HG03354 (cell line): ENCODE data around the gene GRIPAP1.

ENCODE experiments used
- ATAC-seq: cut with Tn5 transposase; IDR thresholded peaks from one replicate; pipeline ENCODE4 v1.9.1; 2021; ENCODE audit warnings: mild to moderate bottlenecking; ENCODE audit not compliant: unreplicated experiment, poor library complexity, severe bottlenecking

GRIPAP1 gene

GRCh38 chrX:49002091-49002935 is at the start of gene GRIPAP1:
TSS of gene GRIPAP1 (minus strand) at chrX:49002264. CDS start at chrX:49002229, 35 bp downstream.
- ATAC-seq: peak; percentile 74

GRCh38 chrX:49043987-49044281 is 41.9 kb upstream of the GRIPAP1 start:
- no peak for ATAC-seq

GRCh38 chrX:49043220-49043986 is 41.3 kb upstream of the GRIPAP1 start, which contains the start of gene TFE3:
TSS of gene TFE3 (minus strand) at chrX:49043357. CDS start at chrX:49043226, 131 bp downstream.
- ATAC-seq: peak; percentile 87

GRCh38 chrX:49042581-49043219 is 40.6 kb upstream of the GRIPAP1 start:
- peak; percentile 13 for ATAC-seq

DNA sequence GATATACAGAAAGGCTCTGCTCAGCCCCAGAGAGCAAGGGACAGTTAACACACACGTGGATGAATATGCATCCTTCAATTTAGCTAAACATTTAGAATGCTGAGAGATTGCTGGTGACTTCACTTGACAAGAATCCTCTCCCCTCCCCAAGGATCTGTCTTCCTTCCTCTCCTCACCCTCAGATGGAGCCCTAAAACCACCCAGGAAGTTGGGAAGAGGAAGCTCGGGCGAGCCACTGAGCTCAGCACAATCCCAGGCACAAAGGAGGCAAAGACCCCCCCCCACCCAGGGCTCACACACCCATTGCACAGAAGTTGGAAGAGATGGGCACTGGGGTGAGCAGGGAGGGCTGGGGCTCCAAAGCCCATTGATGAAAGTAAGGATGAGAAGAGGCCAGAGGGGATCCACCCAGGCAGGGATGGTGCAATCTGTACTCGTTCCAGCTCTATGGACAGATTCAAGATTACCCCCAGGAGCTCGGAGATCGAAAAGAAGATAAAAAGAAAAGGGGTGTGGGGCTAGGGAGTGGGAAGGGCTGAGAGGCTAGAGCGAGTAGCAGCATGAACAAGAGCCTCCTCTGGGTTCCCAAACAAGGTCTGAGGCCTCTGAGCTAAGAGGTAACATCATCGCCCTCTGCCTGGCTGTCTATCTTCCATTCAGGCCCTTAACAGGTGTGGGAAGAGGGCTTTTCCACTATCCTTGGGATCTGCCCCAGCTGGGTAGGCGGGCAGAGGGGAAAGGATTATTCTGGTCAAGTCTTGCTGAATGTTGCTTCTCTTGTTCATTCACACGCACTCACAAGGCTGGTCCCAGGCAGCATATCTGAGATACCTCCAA is 39.9 kb upstream of the GRIPAP1 start:
- ATAC-seq: no peak

DNA sequence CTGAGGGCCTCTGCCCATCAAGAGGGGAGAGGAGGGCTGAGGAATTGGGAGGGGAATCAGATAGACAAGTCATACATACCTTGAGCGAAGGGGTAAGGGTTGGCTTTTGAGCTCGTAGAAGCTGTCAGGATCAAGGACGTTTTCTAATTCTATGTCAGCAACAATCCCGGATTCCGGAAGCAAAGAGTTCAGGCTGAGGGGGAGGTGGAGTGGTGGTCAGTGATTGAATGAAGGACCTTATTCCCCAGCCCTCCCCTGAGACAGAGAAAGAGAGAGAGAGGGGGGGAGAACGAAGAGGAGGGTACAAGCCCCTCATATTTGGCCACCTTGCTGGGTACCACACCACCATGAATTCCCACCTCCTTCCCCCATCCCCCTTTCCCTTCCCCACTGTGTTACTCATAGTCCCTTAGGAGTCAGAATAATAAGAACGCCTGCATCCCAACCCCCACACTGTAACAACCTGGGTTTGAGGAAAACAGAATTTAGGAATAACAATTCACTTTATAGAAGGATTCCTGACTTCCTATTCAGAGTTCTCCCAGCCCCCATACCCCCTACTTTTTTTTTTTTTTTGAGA is 38.4 kb upstream of the GRIPAP1 start:
- no peak for ATAC-seq

GRCh38 chrX:49039598-49040375 is 37.7 kb upstream of the GRIPAP1 start:
- ATAC-seq: no peak

GRCh38 chrX:49037883-49038475 is 35.9 kb upstream of the GRIPAP1 start:
- ATAC-seq: no peak

DNA sequence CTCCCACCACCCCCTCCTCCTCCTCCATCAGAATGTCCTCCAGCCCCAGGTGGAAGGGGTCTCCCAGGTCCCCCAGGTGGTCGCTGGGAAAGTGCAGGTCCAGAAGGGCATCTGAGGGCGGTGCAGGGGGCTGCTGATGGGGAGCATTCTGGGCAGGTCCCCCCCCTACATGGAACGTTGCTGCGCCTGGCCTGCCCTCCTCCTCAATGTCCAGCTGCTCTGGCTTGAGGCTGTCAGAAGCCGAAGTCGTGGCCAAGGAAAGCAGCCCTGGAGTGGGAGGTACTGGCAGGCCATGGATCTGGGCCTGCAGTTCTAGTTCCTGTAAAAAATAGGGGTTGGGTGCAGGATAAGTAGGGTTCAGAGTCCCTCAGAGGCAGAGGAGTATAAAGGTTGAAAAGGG is 28.2 kb upstream of the GRIPAP1 start:
- ATAC-seq: no peak

DNA sequence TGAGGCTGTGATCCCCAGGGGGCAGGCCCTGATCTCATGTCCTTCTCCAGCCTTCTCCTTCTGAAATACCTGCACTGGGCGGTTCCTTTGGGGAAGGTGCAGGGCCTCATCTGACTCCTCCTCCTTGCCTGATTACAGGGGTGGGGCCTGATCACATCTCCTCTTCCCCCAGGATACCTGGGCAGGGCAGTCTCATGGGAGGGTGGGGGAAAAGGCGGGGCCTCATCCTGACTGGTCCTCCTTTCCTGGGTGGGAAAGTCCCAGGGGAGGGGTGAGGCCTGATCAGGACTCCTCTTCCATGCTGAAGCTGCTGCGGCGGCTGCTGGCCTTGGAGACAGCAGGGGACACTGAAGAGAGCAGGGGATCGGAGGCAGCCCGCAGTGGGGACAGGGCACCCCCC is 27.8 kb upstream of the GRIPAP1 start:
- no peak for ATAC-seq

DNA sequence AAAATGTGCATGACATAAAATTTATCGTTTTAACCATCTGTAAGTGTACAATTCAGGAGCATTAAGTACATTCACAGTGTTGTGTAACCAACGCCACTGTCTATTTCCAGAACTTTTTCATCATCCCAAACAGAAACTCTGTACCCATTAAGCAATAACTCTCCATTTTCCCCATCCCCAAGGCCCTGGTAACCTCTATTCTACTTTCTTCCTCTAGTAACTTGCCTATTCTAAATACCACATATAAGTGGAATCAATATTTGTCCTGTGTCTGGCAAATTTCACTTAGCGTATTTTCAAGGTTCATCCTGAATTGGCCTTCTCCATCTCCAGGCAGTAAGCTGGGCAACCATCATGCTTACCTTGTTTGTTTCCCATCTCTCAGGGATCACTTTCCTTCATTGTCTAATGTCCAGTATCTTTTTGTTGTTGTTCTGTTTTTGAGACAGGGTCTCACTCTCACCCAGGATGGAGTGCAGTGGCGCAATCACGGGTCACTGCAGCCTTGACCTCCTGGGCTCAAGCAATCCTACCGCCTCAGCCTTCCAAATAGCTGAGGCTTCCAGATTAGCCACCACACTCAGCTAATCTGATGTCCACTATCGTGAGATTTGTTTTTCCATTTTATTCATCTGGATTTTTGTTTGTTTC is 17.7 kb upstream of the GRIPAP1 start:
- ATAC-seq: no peak

DNA sequence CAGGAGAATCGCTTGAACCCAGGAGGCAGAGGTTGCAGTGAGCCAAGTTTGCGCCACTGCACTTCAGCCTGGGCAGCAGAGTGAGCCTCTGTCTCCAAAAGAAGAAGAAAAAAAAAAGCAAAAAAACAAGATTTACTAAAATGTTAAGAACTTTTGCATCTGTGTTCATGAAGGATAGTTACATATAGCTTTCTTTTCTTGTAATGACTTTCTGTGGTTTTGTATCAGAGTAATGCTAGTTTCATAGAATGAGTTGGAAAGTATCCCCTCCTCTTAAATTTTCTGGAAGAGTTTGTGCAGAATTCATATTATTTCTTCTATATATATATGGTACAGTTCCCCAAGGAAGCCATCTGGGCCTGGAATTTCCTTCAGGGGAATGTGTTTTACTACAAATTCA is 17.0 kb upstream of the GRIPAP1 start:
- no peak for ATAC-seq

GRCh38 chrX:49003696-49004095 is 1.6 kb upstream of the GRIPAP1 start:
- ATAC-seq: no peak

- peak; percentile 40 for ATAC-seq
These were observed 458 bp downstream of the GRIPAP1 start for GRCh38 chrX:49001521-49002090.

- no peak for ATAC-seq
These were observed 1.4 kb downstream of the GRIPAP1 start for GRCh38 chrX:49000636-49001035.

- no peak for ATAC-seq
These were observed 3.0 kb downstream of the GRIPAP1 start for GRCh38 chrX:48999030-48999429.

GRCh38 chrX:48998391-48998790 is 3.7 kb downstream of the GRIPAP1 start:
- no peak for ATAC-seq
